Right lobe of liver (tissue), 4 donors: ENCODE data around the gene FLNC.

Experiments
- CTCF ChIP-seq, 4 donors: fragments of 200-600 bp in 3 of 4; fragments of 450-650 bp in 1 of 4; IDR thresholded peaks; one replicate each; pipeline versions ENCODE4 v1.5.1 to v1.8.0; 2016 to 2022; ENCODE audit warnings: antibody characterized with exemption in 4 of 4, mild to moderate bottlenecking in 2 of 4
- POLR2A ChIP-seq: fragments of 450-650 bp; IDR thresholded peaks from one replicate; pipeline ENCODE4 v1.6.1; 2017; ENCODE audit warnings: antibody characterized with exemption, mild to moderate bottlenecking
- donor health status: DM: no; HTN: no; CAD: no.
- donor health status: DM: no; HTN: no; CAD: no.
- donor health status: DM: no; HTN: yes; CAD: no.

GRCh38 chr7:128794436-128794835, 35.8 kb upstream of the FLNC start:
- TF ChIP-seq CTCF (IDR thresholded peaks at IDR 0.05) (no peak), POLR2A (no peak)
